Calu3 (cell line): ENCODE measurements around the gene TBX2. TPM values are rescaled to one million over a fixed set of nuclear protein-coding genes. Genes with fewer than 3 reads are reported as not detected.
"Not testable (repeated sequence)": the region's sequence is repeated elsewhere in the genome, so short reads cannot be mapped to it uniquely, and the experiment has no call there.

Experiments used
- BruUV-seq: library from RNA; stranded (reverse); fragments of 400-500 nt; replicated peaks from 2 replicates; lab custom pipeline; 2021; lab: Mats Ljungman, UMichigan
- CTCF ChIA-PET: fragments of 300-600 bp; sonication (Branson Sonifier 250); formaldehyde crosslinking; loops from one replicate; lab custom pipeline; 2022; ENCODE audit warnings: antibody characterized with exemption; lab: Charles Lee
- DNase-seq: peaks from one replicate; pipeline ENCODE4 v3.0.0; 2022
- H3K27ac Mint-ChIP-seq: one replicate; pipeline ENCODE4 v1.8.0; 2022; ENCODE audit warnings: mixed read lengths; ENCODE audit not compliant: unreplicated experiment
- H3K27me3 Mint-ChIP-seq: one replicate; pipeline ENCODE4 v1.8.0; 2022; ENCODE audit warnings: mixed read lengths; ENCODE audit not compliant: unreplicated experiment
- H3K36me3 Mint-ChIP-seq: one replicate; pipeline ENCODE4 v1.8.0; 2022; ENCODE audit warnings: mild to moderate bottlenecking, moderate library complexity, mixed read lengths; ENCODE audit not compliant: insufficient read depth, unreplicated experiment
- H3K4me1 Mint-ChIP-seq: one replicate; pipeline ENCODE4 v1.8.0; 2022; ENCODE audit warnings: mild to moderate bottlenecking, low read depth, mixed read lengths; ENCODE audit not compliant: unreplicated experiment
- H3K4me3 Mint-ChIP-seq: one replicate; pipeline ENCODE4 v1.8.0; 2022; ENCODE audit warnings: mild to moderate bottlenecking, low read depth, moderate library complexity, mixed read lengths; ENCODE audit not compliant: unreplicated experiment
- H3K9me3 Mint-ChIP-seq: one replicate; pipeline ENCODE4 v1.8.0; 2022; ENCODE audit warnings: low read depth, mixed read lengths; ENCODE audit not compliant: unreplicated experiment
- CTCF ChIP-seq: fragments of 200-600 bp; IDR thresholded peaks from one replicate; pipeline ENCODE4 v1.8.0; 2022; ENCODE audit warnings: antibody characterized with exemption; ENCODE audit not compliant: unreplicated experiment
- intact Hi-C: fragments of 100-400 bp; cut with micrococcal nuclease; formaldehyde crosslinking; loops from one replicate; pipeline ENCODE4 v1.10.0; 2022; ENCODE audit not compliant: unreplicated experiment
- total RNA-seq: library from RNA; stranded (reverse); gene quantifications from 2 replicates; pipeline ENCODE4 v1.2.3, GENCODE V29; 2022

The TBX2 gene
- total RNA-seq, 1 experiment from 2014 or later, result 0.14 TPM

- no peak for TF ChIP-seq CTCF
- CTCF ChIA-PET, result no interaction called here
- Mint-ChIP-seq H3K4me1 (no peaks in the 10 kb centered on the region), H3K36me3 (no peaks in the 10 kb centered on the region), H3K27me3 (peaks cover 21% of the 10 kb centered on the region), H3K4me3 (no peak overlapping the region), H3K9me3 (no peaks in the 10 kb centered on the region), H3K27ac (no peak overlapping the region)
- intact Hi-C loops, result no loop called here
- DNase-seq, result no peak
- no TSS peak for BruUV-seq
Measured at GRCh38 chr17:61447358-61447757, 47.7 kb downstream of the TBX2 start.

DNA sequence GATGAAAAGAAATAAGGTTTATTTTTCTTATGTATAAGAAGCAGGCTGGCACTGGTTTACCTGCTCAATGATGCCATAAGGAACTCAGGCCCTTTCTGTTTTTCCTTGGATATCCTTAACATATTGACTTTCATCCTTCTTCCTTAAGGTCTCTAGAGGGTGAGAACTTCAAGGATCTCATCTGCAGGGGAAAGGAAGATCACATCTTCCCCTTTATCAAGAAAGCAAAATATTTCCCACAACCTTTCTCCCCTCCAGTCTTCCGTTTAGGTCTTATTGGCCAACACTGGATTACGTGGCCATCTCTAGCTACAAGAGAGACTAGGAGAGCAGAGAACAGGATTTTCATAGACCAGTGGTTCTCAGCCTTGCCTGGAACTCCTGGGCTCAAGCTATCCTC lies 48.4 kb downstream of the TBX2 start:
- CTCF ChIA-PET, result no interaction called here
- Mint-ChIP-seq H3K27ac (no peak overlapping the region), H3K9me3 (no peaks in the 10 kb centered on the region), H3K4me3 (no peak overlapping the region), H3K4me1 (no peaks in the 10 kb centered on the region), H3K36me3 (no peaks in the 10 kb centered on the region), H3K27me3 (peaks cover 28% of the 10 kb centered on the region)
- DNase-seq, result no peak
- no TSS peak for BruUV-seq
- TF ChIP-seq CTCF, result no peak
- intact Hi-C loops, result no loop called here

DNA sequence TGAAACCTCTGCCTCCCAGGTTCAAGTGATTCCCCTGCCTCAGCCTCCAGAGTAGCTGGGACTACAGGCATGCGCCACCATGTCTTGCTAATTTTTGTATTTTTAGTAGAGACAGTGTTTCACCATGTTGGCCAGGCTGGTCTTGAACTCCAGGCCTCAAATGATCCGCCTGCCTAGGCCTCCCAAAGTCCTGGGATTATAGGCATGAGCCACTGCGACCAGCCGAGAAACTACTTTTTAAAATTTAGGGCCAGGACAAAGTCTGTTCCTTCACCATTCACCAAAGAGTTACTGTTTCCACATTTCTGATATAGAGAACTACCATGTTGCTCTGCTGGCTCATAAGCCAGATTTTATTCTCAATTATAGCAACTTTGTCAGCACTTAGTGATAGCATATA lies 49.5 kb downstream of the TBX2 start:
- H3K9me3 Mint-ChIP-seq, H3K27ac Mint-ChIP-seq, BruUV-seq, DNase-seq, H3K36me3 Mint-ChIP-seq, H3K4me1 Mint-ChIP-seq, H3K4me3 Mint-ChIP-seq, intact Hi-C loops: not testable (repeated sequence)
- CTCF ChIA-PET, result interaction anchor here (1.4 kb wide), 1 partner anchor 18 kb away, joined by 5 read pairs; no protein-coding TSS in a partner anchor
- H3K27me3 Mint-ChIP-seq, result peaks cover 31% of the 10 kb centered on the region

- H3K27ac Mint-ChIP-seq, result no peak overlapping the region
- no TSS peak for BruUV-seq
- CTCF ChIA-PET, result interaction anchor here (1.4 kb wide), 1 partner anchor 17 kb away, joined by 5 read pairs; no protein-coding TSS in a partner anchor
Measured at GRCh38 chr17:61449707-61450640, 50.3 kb downstream of the TBX2 start.

More at GRCh38 chr17:61449707-61450640, 50.3 kb downstream of the TBX2 start:
- no peaks in the 10 kb centered on the region for H3K36me3 Mint-ChIP-seq
- H3K9me3 Mint-ChIP-seq, result no peaks in the 10 kb centered on the region
- H3K4me1 Mint-ChIP-seq, result no peaks in the 10 kb centered on the region
- TF ChIP-seq CTCF, result no peak
- H3K4me3 Mint-ChIP-seq, result no peak overlapping the region
- DNase-seq, result no peak
- peaks cover 31% of the 10 kb centered on the region for H3K27me3 Mint-ChIP-seq
- intact Hi-C loops, result no loop called here
